ENCODE measurements around the gene HNRNPL.
"Not testable (repeated sequence)": the region's sequence is repeated elsewhere in the genome, so short reads cannot be mapped to it uniquely, and the experiment has no call there.

The HNRNPL gene

DNA sequence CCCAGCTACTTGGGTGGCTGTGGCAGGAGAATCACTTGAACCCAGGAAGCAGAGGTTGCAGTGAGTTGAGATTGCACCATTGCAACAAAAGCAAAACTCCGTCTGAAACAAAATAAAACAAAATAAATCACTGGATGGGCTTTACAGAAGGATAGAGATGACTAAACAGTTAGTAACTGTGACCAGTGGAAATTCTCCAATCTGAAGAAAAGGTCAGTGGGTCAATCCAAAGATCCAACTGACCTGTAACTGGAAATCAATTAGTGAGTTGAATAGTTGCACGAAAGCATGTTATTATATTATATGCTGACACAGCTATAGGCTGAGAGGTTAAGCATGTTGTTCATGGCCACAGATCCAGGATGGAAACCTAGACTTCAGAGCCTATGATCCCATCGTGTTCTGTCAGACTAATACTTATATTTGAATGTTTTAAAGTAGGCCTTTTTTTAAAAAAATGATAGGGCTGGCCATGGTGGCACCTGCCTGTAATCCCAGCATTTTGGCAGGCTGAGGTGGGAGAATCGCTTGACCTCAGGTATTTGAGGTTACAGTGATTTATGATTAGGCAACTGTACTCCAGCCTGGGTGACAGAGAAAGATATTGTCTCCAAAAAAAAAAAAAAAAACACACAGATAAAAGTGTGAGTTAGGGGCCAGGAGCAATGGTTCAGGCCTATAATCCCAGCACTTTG lies 19.6 kb downstream of the HNRNPL start:
- TF ChIP-seq, protein P1, sequence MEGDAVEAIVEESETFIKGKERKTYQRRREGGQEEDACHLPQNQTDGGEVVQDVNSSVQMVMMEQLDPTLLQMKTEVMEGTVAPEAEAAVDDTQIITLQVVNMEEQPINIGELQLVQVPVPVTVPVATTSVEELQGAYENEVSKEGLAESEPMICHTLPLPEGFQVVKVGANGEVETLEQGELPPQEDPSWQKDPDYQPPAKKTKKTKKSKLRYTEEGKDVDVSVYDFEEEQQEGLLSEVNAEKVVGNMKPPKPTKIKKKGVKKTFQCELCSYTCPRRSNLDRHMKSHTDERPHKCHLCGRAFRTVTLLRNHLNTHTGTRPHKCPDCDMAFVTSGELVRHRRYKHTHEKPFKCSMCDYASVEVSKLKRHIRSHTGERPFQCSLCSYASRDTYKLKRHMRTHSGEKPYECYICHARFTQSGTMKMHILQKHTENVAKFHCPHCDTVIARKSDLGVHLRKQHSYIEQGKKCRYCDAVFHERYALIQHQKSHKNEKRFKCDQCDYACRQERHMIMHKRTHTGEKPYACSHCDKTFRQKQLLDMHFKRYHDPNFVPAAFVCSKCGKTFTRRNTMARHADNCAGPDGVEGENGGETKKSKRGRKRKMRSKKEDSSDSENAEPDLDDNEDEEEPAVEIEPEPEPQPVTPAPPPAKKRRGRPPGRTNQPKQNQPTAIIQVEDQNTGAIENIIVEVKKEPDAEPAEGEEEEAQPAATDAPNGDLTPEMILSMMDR (IDR thresholded peaks at IDR 0.05; ENCODE audit: extremely low read depth, missing control alignments) = no peak
- no peak for DNase-seq (ENCODE audit: low spot score)

DNA sequence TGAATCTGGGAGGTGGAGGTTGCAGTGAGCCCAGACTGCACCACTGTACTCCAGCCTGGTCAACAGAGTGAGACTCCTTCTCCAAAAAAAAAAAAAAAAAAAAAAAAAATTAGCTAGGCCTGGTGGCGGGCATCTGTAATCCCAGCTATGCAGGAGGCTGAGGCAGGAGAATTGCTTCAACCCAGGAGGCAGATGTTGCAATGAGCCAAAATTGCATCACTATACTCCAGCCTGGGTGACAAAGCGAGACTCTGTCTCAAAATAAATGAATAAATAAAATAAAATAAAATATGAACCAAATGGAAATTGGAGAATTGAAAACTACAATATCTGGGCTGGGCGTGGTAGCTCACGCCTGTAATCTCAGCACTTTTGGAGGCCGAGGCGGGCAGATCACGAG lies 20.6 kb downstream of the HNRNPL start:
- DNase-seq (ENCODE audit: low spot score) = not testable (repeated sequence)

DNA sequence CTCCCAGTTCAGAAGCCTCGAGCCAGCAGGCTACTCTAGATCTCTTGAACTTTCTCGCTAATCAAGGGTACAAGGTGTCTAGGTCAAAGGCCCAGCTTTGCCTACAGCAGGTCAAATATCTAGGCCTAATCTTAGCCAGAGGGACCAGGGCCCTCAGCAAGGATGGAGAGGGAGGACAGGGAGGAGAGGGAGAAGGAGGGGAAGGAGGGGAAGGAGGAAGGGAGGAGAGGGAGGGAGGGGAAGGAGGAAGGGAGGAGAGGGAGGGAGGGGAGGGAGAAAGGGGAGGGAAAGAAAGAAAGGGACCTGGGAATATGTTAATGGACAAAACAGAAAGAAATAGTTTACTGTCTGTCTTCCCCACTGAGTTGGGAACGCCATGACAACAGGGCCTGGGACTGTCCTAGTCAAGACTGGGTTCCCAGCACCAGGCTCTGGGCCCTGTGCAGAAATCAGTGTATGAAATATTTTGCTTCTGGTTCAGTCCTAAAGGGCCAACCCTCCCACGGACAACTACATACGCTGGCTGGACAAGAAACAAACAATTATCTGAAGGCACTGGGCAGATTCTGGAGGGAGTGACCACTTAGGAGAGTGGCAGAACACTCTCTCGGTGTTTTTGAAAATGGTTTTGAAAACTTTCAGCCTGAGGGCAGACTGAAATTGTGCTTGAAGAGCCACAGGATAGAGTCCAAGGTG lies 22.8 kb downstream of the HNRNPL start:
- TF ChIP-seq, protein P1 (IDR thresholded peaks at IDR 0.05; ENCODE audit: extremely low read depth, missing control alignments) = no peak
- DNase-seq (ENCODE audit: low spot score) = no peak

DNA sequence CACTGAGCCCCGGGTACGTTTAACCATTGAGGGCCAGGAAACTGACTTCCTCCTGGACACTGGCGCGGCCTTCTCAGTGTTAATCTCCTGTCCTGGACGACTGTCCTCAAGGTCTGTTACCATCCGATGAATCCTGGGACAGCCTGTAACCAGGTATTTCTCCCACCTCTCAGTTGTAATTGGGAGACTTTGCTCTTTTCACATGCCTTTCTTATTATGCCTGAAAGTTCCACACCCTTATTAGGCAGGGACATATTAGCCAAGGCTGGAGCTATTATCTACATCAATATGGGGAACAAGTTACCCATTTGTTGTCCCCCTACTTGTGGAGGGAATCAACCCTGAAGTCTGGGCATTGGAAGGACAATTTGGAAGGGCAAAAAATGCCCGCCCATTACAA lies 23.9 kb downstream of the HNRNPL start:
- not testable (repeated sequence) for DNase-seq (ENCODE audit: low spot score)

DNA sequence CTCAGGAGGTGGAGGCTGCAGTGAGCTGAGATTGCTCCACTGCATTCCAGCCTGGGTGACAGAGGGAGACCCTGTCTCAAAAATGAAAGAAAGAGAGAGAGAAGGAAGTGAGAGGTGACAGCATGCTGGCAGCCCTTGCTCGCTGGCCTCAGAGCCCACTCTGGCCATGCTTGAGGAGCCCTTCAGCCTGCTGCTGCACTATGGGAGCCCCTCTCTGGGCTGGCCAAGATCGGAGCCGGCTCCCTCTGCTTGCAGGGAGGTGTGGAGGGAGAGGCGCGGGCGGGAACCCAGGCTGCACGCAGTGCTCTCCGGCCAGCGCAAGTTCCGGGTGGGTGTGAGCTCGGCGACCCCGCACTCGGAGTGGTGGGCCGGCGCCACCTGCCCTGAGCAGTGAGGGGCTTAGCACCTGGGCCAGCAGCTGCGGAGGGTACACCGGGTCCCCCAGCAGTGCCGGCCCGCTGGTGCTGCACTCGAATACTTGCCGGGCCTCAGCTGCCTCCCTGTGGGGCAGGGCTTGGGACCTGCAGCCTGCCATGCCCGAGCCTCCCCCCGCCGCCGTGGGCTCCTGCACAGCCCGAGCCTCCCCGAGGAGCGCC lies 28.5 kb downstream of the HNRNPL start:
- DNase-seq (ENCODE audit: low spot score) = not testable (repeated sequence)

DNA sequence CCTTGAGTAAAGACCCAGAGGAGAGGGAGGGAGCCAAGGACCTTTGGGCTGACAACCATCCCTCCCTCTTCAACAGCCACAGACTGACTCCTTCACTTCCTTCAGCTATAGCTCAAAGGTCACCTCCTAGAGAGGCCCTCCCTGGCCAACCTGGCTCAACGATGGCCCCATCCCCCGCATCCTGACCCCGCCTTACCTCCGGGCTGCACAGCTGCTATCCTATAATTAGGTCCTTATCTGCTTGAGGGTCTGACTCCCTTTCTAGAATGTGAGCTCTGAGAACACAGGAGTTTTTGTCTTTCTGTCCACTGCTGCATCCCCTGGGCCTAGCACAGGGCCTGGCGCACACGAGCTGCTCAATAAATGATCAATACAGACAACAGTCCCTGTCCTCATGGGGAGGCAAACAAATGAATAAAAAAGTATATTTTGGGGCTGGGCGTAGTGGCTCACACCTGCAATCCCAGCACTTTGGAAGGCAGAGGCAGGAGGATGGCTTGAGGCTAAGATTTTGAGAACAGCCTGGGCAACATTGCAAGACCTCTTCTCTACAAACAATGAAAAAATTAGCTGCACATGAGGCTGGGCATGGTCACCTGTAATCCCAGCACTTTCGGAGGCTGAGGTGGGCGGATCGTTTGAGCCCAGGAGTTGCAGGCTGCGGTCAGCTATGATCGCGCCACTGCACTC lies 30.4 kb downstream of the HNRNPL start:
- TF ChIP-seq, protein P1 (IDR thresholded peaks at IDR 0.05; ENCODE audit: extremely low read depth, missing control alignments) = no peak
- DNase-seq (ENCODE audit: low spot score) = no peak

DNA sequence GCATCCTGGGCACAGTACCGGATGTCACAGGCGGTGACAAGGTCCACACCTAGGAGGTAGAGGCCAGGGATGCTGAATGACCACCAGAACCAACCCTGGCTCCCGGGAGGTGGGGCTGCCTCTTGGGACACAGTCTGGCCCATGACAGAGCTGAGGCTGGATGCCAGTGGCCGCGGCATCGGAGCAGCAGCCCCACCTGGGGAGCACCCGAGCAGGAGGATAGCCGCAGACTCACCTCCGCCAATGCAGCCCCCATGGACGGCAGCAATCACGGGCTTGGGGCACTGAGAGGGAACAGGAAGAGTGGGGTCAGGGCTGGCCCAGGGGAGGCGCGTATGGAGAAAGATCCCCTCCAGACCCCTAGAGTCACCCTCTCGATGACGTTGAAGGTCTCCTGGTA lies 32.7 kb downstream of the HNRNPL start:
- TF ChIP-seq, protein P1 (IDR thresholded peaks at IDR 0.05; ENCODE audit: extremely low read depth, missing control alignments) = no peak
- no peak for DNase-seq (ENCODE audit: low spot score)

DNA sequence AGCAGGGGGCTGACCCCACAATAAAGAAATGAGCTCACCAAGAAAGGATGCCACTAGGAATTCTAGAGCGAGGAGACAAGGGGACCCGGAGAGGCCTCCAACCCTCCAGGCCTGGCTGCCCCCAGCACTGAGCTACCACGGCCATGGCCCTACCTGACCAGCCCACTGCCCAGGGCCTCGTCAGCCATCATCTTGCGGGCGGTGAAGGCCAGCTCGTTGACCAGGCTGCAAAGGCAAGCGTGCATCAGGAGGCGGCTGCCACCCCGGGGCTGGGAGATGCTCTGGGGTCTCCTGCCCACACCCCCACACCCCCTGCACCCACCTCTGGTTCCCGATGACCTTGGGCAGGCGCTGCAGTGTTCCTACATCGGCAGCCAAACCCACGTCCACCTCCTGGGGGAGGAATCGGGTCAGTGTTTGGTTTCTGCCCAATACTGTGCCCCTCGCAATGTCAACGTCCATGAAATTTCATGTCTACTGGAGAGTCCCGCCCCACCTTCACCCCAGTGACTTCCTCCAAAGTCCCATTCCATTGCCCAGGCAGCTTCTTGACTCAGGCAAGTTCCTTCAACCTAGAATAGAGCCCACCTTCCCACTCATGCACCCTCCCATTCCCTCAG lies 33.5 kb downstream of the HNRNPL start:
- TF ChIP-seq, protein P1 (IDR thresholded peaks at IDR 0.05; ENCODE audit: extremely low read depth, missing control alignments) = no peak
- no peak for DNase-seq (ENCODE audit: low spot score)
